Measurements from ENCODE around the gene HP. TPM values are rescaled to one million over a fixed set of nuclear protein-coding genes. Genes with fewer than 3 reads are reported as not detected.

Gene HP
- total and polyA plus RNA-seq, 2 of the 4 experiments (the other 2 are of a cell fraction), result not detected

DNA sequence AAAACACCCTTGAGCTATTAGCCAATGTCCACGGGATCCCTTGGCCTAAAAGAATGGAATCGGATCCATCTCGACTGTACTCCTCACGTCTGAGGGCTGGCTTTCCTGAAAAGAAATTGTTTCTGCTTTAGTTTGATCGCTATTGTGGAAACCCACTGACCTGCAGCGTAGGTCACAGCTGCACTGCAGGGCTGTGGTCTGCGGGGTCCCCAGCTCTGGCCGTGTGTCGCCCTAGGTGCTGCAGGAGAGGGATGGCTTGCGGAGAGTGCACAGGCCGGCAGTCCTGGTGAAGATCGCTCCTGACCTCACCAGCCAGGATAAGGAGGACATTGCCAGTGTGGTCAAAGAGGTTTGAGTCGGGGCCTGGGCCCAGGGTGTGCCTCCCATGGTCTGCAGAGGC is 32.2 kb upstream of the HP start:
- POLR2A ChIA-PET (ENCODE audit: unreplicated experiment), result no interaction called here
- no peak overlapping the region for H4K5ac ChIP-seq (ENCODE audit: low read depth, low read length)
- H4K91ac ChIP-seq (ENCODE audit: insufficient read depth, low read depth, low read length), result no peak overlapping the region
- ATAC-seq (ENCODE audit: low read depth) (no peak), DNase-seq (no peak)
- no peak overlapping the region for H2AK5ac ChIP-seq (ENCODE audit: low read depth, low read length)
- no peak for TF ChIP-seq BHLHE40 (IDR thresholded peaks at IDR 0.05; ENCODE audit: low read depth, low read length)
- TF ChIP-seq MXI1 (IDR thresholded peaks at IDR 0.05; ENCODE audit: borderline replicate concordance, low read depth, low read length), result no peak
- TF ChIP-seq, protein P1, sequence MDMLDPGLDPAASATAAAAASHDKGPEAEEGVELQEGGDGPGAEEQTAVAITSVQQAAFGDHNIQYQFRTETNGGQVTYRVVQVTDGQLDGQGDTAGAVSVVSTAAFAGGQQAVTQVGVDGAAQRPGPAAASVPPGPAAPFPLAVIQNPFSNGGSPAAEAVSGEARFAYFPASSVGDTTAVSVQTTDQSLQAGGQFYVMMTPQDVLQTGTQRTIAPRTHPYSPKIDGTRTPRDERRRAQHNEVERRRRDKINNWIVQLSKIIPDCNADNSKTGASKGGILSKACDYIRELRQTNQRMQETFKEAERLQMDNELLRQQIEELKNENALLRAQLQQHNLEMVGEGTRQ (IDR thresholded peaks at IDR 0.05; ENCODE audit: low read depth, low read length), result no peak
- TF ChIP-seq CHD1 (IDR thresholded peaks at IDR 0.05; ENCODE audit: low read depth, low read length), result no peak
- no peaks in the 10 kb centered on the region for H4K20me1 ChIP-seq (ENCODE audit: insufficient read depth, low read length)
- no peak overlapping the region for H3K23ac ChIP-seq (ENCODE audit: low read depth, low read length)
- H3K4ac ChIP-seq (ENCODE audit: low read depth, low read length), result no peak overlapping the region
- no peak overlapping the region for H4K8ac ChIP-seq (ENCODE audit: low read depth in 2 of 2, low read length in 2 of 2)
- H3K18ac ChIP-seq (ENCODE audit: low read depth, low read length), result no peak overlapping the region
- no peak overlapping the region for H3K14ac ChIP-seq (replicated peaks; ENCODE audit: low read depth, low read length)
- H2AFZ ChIP-seq (replicated peaks; ENCODE audit: low read length, poor library complexity), result no peak overlapping the region
- no TSS peak for BruUV-seq (replicated peaks)
- intact Hi-C loops (cut with micrococcal nuclease) (no loop called here), dilution Hi-C loops (cut with HindIII; ENCODE audit: low sequenced_read_pairs, unreplicated experiment) (no loop called here), in situ Hi-C loops (cut with MboI; ENCODE audit: low sequenced_read_pairs) (no loop called here)
- H3K56ac ChIP-seq (ENCODE audit: extremely low read depth, insufficient read depth, low read length), result no peak overlapping the region
- H2BK5ac ChIP-seq (ENCODE audit: low read depth, low read length, poor library complexity, severe bottlenecking), result no peak overlapping the region
- no peak overlapping the region for H3K27ac ChIP-seq (ENCODE audit: insufficient read depth, low read length)
- no peak overlapping the region for H3K9ac ChIP-seq (ENCODE audit: low read depth, low read length)
- no peaks in the 10 kb centered on the region for H3K9me3 ChIP-seq (ENCODE audit: control insufficient read depth, insufficient read depth, low read length)
- no peak overlapping the region for H3K4me2 ChIP-seq (ENCODE audit: low read depth, low read length)
- no peak overlapping the region for H2BK20ac ChIP-seq (ENCODE audit: low read depth, low read length)
- H3K36me3 ChIP-seq (ENCODE audit: control insufficient read depth, insufficient read depth, low read length), result peaks cover 6% of the 10 kb centered on the region
- H3K79me1 ChIP-seq (ENCODE audit: low read depth in 1 of 2, low read length in 2 of 2), result no peaks in the 10 kb centered on the region
- H3K27me3 ChIP-seq (ENCODE audit: control insufficient read depth, insufficient read depth, low read length), result no peaks in the 10 kb centered on the region
- no peak overlapping the region for H2AK9ac ChIP-seq (replicated peaks; ENCODE audit: low read depth, low read length, poor library complexity)
- no peak overlapping the region for H2BK120ac ChIP-seq (ENCODE audit: low read depth, low read length)
- no peak overlapping the region for H2BK15ac ChIP-seq (ENCODE audit: low read depth, low read length)
- CTCF ChIA-PET, result no interaction called here
- H3K4me3 ChIP-seq (ENCODE audit: insufficient read depth, low read depth, low read length), result no peak overlapping the region
- WGBS, 2 experiments (ENCODE audit: extremely low coverage in 2 of 2, insufficient read length in 1 of 2), result 94% methylated on average over 11 of the region's 13 CpGs; no CpG with 5 or more reads in 1 of the 2 experiments
- no peaks in the 10 kb centered on the region for H3K4me1 ChIP-seq (ENCODE audit: control insufficient read depth, insufficient read depth, low read length)
- H3K9me1 ChIP-seq (ENCODE audit: insufficient read depth, low read length), result 0 out of 2 replicates have a peak, but pooled peaks cover 3% of the 10 kb centered on the region

Data from IMR-90 (cell line).